GM18873 (cell line): ENCODE measurements around the gene LRRC8E.
"Not testable (repeated sequence)": the region's sequence is repeated elsewhere in the genome, so short reads cannot be mapped to it uniquely, and the experiment has no call there.

Source experiments
- ATAC-seq: cut with Tn5 transposase; IDR thresholded peaks from one replicate; pipeline ENCODE4 v1.9.1; 2021; ENCODE audit warnings: mild to moderate bottlenecking, moderate library complexity, moderate number of reproducible peaks; ENCODE audit not compliant: unreplicated experiment, low FRiP score

LRRC8E gene

DNA sequence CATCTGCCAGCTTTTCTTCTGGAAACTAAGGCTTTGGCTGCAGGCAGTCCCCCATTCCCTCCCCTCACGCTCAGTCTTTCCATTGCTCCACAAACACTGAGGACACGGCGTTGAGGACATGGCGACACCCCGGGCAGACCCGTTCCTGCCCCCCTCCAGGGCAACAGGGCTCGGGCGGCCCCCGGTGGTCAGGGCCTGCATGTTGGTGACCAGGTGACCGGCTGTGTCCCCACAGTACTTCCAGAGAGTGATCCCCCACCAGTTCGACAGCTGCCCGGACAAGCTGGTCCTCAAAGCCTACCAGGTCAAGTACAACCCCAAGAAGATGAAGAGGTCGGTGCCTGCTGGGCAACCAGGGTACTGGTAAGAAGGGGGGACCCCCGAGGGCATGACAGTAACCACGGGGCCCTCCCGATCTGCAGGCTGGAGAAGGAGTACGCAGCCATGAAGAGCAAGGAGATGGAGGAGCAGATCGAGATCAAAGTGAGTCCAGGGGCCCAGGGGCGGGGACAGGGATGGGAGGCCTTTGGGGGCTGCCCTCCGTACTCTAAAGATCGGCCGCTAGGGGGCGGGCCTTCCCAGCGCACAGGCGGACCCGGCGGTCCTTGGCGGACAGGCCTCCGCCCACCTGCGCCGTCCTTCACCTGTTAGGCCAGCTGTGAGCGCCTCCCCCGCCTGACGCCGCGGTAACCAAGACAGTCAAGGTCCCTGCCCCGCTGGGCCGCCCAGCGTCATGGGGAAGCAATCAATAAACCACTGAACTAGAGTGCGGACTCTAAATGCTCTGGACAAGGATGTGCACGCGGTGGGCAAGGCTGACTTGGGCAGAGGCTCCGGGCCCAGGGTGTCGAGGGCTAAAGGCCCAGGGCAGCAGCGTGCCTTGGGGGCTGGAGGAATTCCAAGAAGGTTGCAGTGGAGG is 35.2 kb upstream of the LRRC8E start:
- no peak for ATAC-seq

DNA sequence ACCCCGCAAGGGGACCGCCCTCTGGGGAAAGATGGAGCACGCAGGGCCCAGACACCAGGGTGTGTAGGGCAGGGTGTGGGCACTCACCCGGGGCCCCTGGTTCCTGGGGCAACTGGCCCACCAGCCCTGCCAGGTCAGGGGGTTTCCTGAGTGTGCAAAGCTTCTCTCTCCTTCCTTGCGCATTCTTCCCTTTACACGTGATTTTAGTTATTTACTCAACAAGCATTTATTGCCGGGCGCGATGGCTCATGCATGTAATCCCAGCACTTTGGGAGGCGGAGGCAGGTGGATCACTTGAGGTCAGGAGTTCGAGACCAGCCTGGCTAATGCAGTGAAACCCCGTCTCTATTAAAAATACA is 34.6 kb upstream of the LRRC8E start:
- ATAC-seq: no peak

DNA sequence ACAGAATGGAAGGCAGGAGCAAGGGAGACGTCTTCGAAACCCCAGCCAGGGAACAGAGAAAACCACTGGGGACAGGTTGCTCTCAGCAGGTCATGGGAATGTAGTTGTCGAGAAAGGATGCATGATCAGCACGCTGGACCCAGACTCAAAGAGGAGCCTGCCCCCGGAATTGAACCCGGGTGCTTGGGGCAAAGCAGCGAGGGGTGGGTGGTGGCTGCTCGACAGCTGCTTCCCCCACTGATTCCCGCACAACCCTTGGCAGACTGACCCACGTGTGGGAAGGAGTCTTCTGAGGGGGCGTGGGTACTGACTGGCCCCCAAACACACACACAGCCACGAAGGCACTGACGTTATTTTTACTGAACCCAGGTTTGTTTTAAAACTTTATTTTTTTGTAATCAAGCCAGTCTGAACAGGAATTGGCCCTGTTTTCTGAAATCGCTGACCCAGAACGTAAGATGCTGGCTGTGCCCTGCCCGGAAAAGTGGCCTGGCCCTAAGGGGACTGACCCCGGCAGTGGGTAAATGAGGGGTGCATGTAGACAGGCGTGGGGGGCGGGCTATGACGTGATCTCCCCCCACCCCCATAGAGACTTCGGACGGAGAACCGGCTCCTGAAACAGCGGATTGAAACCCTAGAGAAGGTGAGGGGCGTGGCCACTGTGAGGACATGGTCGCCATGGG is 32.7 kb upstream of the LRRC8E start:
- no peak for ATAC-seq

DNA sequence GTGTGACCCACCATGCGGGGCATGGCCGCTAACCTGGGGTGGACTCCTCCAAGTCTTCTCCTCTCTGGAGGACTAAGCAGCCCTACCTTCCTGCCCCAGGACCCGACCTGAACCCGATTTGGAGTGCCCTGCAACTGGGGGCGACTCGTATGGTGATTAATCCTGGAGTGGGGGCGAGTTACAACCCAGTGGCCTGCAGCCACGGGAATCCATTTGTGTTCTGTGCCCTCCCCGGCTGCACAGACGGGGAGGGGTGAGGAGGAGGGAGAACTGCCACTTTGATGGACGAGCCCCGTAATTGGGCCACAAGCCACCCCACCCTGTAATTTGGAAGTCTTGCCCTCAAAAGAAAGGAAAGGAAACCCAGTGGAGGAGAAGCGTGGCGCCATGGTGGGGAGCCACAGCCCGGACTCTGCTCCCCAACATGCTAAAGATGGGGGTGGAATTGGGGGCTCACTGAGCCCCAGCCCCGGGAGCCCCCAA is 32.2 kb upstream of the LRRC8E start:
- no peak for ATAC-seq

DNA sequence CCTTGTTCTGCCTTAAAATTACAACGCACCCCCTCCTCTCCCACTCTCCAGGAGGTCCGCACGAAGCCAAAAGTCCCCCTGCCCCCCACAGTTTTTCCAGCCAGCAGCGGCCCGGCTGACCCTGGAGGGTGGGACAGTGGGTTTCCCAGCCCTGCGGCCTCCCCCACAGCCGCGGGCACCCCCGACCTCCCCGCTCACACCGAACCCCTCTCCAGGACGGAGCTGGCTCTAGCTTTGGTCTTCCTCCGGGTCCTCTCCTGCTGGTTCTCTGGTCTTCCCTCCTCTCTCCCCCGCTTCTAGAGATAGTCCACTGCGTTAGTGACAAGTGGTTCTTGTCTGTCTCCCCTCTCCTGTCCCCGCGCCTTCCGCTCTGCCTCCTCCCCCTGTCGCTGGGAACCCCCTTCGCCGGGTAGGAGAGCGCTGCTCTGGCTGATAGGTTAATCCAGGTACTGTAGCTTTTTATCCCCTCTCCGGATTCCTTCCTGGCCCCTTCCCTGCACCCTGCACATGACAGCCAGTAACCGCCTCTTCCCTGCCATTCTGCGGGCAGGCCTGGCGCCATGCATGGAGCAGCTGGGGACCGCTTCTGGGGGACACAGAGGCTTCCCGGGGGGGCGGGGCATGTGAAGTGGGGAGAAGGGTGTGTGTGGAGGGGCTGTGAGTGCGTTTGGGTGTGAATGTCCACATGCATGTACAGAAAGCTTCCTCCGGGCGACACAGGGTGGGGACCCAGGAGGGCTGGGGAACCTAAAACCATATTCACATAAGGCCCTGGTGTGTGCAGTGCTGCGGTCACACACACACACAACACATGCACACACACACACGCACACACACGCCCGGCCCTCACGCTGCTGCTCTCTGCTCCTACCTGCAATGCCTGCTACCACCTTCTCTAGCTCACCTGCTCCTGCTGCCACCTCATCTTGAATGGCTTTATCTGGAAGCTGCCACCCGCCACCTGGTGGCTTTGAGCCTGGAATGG is 31.3 kb upstream of the LRRC8E start:
- ATAC-seq: no peak

DNA sequence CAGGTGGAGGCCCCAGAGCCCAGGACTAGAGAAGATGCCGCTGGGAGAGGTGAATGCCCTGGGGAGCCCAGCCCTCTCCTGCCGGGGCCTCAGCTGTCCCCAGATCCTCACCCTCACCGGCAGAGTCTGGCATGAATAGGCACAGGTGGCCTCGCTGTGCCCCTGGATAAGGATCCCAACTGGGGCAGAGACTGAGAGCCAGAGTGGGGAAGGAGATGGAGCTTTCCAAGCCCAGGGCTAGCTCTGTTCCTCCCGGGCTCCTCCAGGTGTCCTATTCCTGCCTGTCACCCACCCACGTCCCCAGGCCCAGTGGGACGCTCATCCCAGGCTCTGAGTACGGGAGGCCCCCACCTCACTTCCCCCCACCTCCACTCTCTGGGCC is 30.6 kb upstream of the LRRC8E start:
- ATAC-seq: no peak

DNA sequence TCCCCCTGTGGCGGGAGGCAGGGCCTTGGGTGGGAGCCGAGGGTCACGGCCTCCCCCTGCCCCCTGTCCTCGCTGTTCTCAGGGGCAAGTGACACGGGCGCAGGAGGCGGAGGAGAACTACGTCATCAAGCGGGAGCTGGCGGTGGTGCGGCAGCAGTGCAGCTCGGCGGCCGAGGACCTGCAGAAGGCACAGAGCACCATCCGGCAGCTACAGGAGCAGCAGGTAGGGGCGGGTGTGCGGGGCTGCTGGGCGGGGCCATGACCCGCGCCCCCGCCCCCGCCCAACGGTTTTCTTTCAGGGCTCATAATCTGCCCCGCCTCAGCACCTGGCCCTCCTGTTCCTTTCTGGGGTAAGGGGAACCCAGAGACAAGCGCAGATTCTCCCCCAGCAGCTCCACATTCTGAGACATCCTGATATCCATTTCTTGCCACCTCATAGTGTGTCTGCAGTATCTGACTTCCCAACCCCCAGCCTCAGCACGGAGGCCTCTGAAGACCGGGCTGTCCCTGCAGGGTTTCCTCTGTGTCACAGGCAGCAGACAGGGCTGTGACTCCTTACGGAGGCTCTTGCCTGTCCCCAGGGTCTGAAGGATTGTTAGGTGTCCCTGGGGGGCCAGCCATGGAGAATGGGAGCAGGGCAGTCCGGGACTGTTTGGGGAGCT is 30.1 kb upstream of the LRRC8E start:
- no peak for ATAC-seq

DNA sequence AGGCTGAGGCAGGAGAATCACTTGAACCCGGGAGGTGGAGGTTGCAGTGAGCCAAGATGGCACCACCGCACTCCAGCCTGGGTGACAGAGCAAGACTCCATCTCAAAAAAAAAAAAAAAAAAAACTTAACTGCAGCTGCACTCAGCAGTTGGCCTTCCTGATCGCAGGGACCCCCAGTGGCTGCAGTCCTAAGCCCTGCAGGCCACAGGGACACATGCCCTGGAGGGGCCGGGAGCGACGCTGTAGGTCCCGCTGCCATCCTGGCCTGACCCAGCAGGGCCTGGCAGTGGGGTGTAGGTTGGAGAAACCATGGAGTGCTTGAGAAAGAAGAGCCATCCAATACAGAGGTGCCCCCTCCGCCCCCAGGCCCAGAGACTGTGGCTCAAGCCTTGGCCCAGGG is 29.2 kb upstream of the LRRC8E start:
- not testable (repeated sequence) for ATAC-seq

DNA sequence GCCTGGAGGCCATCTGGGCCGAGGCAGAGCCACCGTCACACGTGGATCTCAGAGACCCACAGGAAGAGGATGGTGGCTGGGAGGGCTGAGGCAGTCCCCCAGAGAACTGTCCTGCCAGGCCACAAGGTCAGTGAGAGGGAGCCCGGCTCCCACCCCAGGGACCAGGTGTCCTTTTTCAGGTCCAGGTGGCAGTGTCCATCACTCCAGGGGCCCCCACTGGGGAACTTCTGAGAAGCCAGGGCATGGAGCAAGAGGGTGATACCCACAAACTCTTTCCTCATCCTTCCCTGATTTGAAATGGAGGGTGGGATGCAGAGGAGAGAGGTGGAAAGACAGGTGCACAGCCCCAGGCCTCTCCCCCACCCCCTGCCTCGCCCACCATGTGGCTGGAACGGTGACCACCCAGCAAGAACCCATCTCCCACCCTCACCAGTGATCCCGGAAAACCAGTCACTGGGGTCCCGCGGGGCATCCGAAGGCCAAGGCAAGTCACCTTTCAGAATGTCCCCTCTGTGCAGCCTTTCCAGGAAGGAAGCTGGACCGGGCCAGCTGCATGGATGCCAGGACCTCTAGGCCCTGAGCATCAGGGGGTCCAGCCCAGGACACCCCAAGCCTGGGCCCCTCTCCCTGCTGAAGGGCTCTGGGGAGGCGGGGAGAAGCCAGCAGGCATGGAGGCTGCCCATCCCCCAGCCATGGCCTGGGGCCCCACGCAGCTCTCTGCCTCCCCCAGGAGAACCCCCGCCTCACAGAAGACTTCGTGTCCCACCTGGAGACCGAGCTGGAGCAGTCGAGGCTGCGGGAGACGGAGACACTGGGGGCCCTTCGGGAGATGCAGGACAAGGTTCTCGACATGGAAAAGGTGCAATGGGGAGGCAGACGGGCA is 28.2 kb upstream of the LRRC8E start:
- no peak for ATAC-seq

DNA sequence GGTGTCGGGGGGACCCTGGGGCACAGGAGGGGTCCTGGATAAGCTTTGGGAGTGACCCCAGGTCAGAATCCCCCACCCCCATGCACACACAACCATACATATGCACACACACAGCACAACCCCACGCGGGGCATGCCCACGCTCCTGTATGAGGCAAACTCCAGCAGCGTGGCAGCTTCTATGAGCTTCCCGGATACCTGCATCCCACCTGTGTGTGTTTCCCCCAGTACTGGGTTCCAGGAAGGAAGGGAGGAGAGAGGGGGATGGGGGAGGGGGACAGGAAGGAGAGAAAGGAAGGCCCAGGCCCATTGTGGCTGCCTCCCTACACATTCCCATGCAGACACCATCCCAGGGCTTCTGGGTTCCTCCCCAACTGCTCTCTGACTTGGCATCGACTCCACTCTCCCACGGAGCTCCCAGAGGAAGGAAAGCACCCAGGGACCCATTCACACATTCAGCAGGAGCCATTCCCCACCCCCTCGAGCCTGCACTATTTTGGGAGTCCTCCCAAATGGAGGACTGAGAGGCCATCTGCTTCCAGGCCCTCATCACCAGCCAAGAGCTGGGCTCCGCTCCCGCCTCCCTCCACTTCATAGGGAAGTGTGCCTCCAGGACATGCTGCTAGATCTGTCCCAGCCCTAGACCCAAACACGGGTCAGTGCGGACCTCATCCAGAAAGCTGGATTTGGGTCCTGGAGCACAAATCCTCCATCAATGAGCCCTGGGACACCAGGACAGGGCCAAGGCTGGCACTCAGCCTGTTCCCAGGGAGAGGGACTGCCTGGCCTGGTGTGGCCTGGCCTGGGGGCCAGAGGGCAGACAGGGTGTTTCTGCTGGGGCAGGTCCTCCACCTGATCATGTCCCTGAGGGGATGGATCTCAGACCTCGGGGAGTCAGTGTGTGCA is 27.3 kb upstream of the LRRC8E start:
- no peak for ATAC-seq

DNA sequence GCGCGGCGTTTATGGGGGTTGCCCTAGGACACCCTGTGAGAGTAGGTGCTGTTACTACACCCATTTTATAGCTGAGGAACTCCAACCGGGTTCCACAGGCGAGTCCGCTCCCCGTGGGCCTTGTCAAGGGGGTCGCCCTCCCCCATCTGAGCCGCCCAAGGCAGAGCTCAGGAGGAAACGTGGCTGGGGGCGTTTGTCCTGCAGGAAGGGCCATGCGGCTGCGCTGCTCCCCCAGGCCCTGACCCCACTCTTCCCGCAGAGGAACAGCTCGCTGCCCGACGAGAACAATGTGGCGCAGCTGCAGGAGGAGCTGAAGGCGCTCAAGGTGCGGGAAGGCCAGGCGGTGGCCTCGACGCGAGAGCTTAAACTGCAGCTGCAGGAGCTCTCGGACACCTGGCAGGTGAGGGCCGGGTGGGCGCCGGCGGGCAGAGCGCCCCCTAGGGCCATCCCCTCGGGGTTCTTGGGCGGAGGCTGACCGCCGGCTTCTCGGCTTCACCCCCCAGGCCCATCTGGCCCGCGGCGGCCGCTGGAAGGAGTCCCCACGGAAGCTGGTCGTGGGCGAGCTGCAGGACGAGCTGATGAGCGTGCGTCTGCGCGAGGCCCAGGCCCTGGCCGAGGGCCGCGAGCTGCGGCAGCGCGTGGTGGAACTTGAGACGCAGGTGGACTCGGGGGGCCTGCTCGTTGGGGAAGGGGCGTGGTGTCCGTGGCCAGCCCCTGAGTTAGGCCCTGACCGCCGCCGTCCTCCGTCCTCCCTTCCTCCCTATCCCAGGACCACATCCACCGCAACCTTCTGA is 26.5 kb upstream of the LRRC8E start:
- ATAC-seq: no peak

DNA sequence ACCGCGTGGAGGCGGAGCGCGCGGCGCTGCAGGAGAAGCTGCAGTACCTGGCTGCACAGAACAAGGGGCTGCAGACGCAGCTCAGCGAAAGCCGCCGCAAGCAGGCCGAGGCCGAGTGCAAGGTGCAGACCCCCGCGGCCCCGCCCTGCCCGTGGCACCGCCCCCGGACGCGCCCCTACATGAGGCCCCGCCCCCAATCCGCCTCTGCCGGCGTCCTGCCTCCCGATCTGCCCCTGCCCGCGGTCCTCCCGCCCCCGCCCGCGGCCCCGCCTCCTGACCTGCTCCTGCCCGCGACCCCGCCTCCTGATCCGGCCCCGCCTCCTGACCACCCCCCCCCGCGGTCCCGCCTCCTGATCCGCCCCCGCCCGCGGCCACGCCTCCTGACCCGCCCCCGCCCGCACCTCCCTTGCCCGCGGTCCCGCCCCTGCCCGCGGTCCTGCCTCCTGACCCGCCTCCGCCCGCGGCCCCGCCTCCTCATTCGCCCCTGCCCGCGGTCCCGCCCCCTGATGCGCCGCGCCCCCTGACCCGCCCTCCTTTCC is 25.8 kb upstream of the LRRC8E start:
- ATAC-seq: no peak

DNA sequence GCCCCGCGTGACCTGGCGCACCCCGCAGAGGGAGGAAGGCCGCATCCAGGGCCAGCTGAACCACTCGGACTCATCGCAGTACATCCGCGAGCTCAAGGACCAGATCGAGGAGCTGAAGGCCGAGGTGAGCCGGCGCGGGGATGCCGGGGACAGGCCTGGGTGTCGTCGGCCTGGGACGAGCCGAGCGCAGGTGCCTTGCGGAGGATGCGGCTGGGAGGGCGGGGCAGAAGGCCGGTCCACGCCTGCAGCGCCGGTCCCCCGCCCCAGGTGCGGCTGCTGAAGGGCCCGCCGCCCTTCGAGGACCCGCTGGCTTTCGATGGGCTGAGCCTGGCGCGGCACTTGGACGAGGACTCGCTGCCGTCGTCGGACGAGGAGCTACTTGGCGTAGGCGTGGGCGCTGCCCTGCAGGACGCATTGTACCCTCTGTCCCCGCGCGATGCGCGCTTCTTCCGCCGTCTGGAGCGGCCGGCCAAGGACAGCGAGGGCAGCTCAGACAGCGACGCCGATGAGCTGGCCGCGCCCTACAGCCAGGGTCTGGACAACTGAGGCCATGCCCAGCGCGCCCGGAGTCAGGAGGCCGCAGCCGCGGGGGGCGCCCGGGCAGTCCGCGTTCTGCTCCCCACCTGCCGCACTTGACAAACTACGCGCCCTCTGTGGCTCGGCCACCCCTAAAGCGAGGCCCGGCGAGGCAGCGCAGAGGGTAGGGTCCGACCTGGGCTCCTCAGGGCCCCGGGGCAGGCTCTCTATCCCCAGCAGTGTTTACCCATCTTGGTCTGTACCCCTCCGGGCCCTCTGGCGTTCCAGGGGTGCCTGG is 24.9 kb upstream of the LRRC8E start:
- no peak for ATAC-seq

DNA sequence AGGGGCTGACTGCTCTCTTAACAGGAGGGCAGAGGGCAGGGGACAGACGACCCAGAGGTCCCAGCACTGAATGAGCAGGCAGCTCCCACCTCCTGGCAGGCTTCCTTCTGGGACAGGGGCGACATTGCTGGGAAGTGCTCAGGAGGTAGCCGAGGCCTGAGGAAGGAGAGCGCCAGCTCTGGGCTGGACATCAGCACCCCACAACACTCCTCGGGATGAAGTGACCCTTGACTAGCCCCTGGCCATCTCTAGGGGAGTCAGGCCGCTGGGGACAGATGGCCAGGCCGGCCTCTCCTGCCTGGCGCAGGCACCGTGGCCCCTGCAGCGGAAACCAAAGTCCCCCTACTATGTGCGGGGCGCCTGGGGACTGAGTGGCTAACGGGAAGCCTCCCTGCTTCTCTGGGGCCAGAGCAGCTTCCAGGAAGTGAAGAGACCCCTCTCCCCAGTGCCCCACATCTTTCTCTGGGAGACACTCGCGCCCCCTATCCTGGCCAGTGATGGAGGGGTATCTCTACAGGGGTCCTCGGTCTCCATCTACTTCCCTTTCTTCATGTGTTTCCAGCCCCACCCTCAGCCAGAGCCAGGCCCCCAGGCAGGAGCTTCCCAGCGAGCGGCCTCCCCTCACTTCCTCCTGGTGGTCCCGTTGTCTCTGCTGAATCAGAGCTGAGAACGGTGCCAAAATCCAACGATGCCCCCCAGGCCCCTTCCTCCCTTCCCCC is 24.2 kb upstream of the LRRC8E start:
- ATAC-seq: no peak

DNA sequence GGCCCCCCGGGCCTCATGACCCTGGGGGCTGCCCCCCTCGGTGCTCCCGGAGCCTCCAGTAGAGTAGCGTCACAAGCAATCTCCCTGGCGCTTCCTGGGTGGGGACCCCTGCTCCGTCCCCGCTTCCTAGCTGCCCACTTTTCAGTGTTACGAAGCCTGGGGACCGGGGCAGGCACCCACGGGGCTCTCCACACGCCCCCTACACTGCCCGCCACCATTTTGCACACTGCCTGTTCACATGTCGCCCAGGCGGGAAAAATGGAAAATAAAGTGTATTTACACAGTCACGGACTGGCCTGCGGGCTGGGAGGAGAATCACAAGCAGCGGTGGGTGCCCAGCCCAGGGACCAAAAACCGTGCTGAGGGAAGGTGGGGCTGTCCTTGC is 23.6 kb upstream of the LRRC8E start:
- ATAC-seq: no peak
